OCI-LY7 (cell line): ENCODE data around the gene CENPP. TPM values are rescaled to one million over a fixed set of nuclear protein-coding genes. Genes with fewer than 3 reads are reported as not detected.

Experiments
- BruUV-seq: library from RNA; stranded (reverse); fragments of 400-500 nt; replicated peaks from 2 replicates; lab custom pipeline; 2021; lab: Mats Ljungman, UMichigan
- CTCF ChIA-PET: fragments of 300-600 bp; sonication (Branson Sonifier 250); formaldehyde crosslinking; loops from one replicate; lab custom pipeline; 2022; ENCODE audit warnings: antibody characterized with exemption; ENCODE audit not compliant: unreplicated experiment; lab: Charles Lee
- POLR2A ChIA-PET: fragments of 300-600 bp; sonication (Branson Sonifier 250); formaldehyde crosslinking; loops from one replicate; lab custom pipeline; 2022; ENCODE audit warnings: antibody characterized with exemption; lab: Charles Lee
- DNase-seq: peaks from one replicate; pipeline ENCODE4 v3.0.0-alpha.2; 2015; ENCODE audit warnings: low spot score
- H2AFZ ChIP-seq: fragments of 200-600 bp; sonication (generic), shearing (Covaris generic); 2 replicates; pipeline ENCODE4 v1.6.1; 2014; ENCODE audit warnings: mild to moderate bottlenecking, antibody characterized with exemption, low read length, moderate library complexity
- H3K27ac ChIP-seq: fragments of 200-600 bp; sonication (generic); 2 replicates; pipeline ENCODE4 v1.5.1; 2014; ENCODE audit warnings: mixed run types, low read depth, mild to moderate bottlenecking, moderate library complexity, low read length, inconsistent platforms; ENCODE audit not compliant: poor library complexity, severe bottlenecking
- H3K36me3 ChIP-seq: fragments of 200-600 bp; sonication (generic); 2 replicates; pipeline ENCODE4 v1.6.1; 2014; ENCODE audit warnings: mild to moderate bottlenecking, antibody characterized with exemption, low read length, moderate library complexity, mixed read lengths; ENCODE audit not compliant: insufficient read depth
- H3K4me1 ChIP-seq: fragments of 200-600 bp; sonication (generic); 2 replicates; pipeline ENCODE4 v1.5.1; 2014; ENCODE audit warnings: mild to moderate bottlenecking, low read length; ENCODE audit not compliant: insufficient read depth, poor library complexity, severe bottlenecking
- H3K4me2 ChIP-seq: fragments of 200-600 bp; sonication (generic); 2 replicates; pipeline ENCODE4 v1.6.1; 2014; ENCODE audit warnings: mild to moderate bottlenecking, low read length
- H3K4me3 ChIP-seq: fragments of 200-600 bp; sonication (generic); 2 replicates; pipeline ENCODE4 v1.5.1; 2014; ENCODE audit warnings: mild to moderate bottlenecking, low read depth, low read length; ENCODE audit not compliant: poor library complexity, severe bottlenecking
- H3K79me2 ChIP-seq: fragments of 200-600 bp; sonication (generic); 2 replicates; pipeline ENCODE4 v1.6.1; 2016; ENCODE audit warnings: low read depth, mild to moderate bottlenecking, low read length, moderate library complexity, mixed read lengths; ENCODE audit not compliant: insufficient read depth
- H3K9me2 ChIP-seq: fragments of 200-600 bp; sonication (generic); 2 replicates; pipeline ENCODE4 v1.6.1; 2016; ENCODE audit warnings: mild to moderate bottlenecking, low read length, mixed read lengths; ENCODE audit not compliant: insufficient read depth
- H3K9me3 ChIP-seq: fragments of 200-600 bp; sonication (generic); 2 replicates; pipeline ENCODE4 v1.6.1; 2014; ENCODE audit warnings: mild to moderate bottlenecking, mixed run types, low read length, mixed read lengths
- H4K20me1 ChIP-seq: fragments of 200-600 bp; sonication (generic); 2 replicates; pipeline ENCODE4 v1.6.1; 2014; ENCODE audit warnings: mild to moderate bottlenecking, antibody characterized with exemption, low read length, moderate library complexity, mixed read lengths; ENCODE audit not compliant: insufficient read depth
- EZH2phosphoT487 ChIP-seq: fragments of 200-600 bp; sonication (generic); IDR thresholded peaks from 2 replicates; pipeline ENCODE4 v1.6.1; 2018; ENCODE audit warnings: low read depth, borderline replicate concordance, mild to moderate bottlenecking, mixed run types, antibody characterized with exemption, low read length, moderate library complexity, mixed read lengths
- intact Hi-C: fragments of 100-400 bp; cut with micrococcal nuclease; formaldehyde crosslinking; loops from one replicate; pipeline ENCODE4 v1.10.0; 2022; ENCODE audit not compliant: unreplicated experiment
- total RNA-seq, 2 experiments: library from RNA; depleted of rRNA in 1 of 2; stranded (reverse); fragments of >200 nt in 1 of 2; shearing (Covaris generic) in 1 of 2; gene quantifications; 2 replicates each; pipeline ENCODE4 v1.2.3, GENCODE V29; 2014 to 2022
- TF ChIP-seq, protein P1 (sequence below): fragments of 200-600 bp; sonication (generic); conservative IDR thresholded peaks from 2 replicates; pipeline ENCODE4 v1.5.1; 2014; ENCODE audit warnings: mild to moderate bottlenecking, antibody characterized with exemption, low read length, moderate library complexity, mixed read lengths

CENPP gene
- total RNA-seq, 2 experiments from 2014 or later: 25.4 to 30.9 TPM

DNA sequence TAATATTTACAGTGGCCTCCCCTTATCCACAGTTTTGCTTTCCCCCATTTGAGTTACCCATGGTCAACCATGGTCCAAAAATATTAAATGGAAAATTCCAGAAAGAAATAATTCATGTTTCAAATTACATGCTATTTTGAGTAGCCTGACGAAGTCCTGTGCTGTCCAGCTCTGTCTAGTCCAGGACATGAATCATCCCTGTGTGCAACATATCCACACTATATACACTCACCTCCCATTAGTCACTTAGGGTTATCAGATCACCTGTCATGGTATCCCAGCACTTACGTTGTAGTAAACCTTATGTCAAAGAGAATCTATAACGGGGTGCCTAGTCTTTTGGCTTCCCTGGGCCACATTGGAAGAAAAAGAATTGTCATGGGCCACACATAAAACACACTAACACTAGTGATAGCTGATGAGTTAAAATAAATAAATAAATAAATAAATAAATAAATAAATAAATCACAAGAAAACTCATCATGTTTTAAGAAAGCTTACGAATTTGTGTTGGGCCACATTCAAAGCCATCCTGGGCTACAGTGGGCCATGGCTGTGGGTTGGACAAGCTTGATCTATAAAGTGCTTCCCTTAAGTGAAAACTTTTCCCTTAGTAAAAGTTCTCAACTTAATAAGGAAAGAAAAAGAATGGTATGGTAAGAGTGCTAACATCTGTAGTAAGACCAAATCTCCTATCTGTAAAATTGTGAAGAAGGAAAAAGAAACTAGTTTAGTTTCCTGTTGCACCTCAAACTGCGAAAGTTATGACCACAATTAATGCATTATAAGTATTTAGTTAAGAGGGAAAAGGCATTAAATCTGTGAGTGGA, 114.4 kb downstream of the CENPP start:
- Histone ChIP-seq H3K4me1 (no peaks in the 10 kb centered on the region), H3K79me2 (no peaks in the 10 kb centered on the region), H3K9me3 (no peaks in the 10 kb centered on the region), H2AFZ (no peak overlapping the region), H3K4me2 (no peak overlapping the region), H3K9me2 (no peaks in the 10 kb centered on the region), H3K36me3 (no peaks in the 10 kb centered on the region), H4K20me1 (no peaks in the 10 kb centered on the region), H3K4me3 (no peak overlapping the region), H3K27ac (no peak overlapping the region)
- TF ChIP-seq EZH2phosphoT487: no peak
- TF ChIP-seq, protein P1, sequence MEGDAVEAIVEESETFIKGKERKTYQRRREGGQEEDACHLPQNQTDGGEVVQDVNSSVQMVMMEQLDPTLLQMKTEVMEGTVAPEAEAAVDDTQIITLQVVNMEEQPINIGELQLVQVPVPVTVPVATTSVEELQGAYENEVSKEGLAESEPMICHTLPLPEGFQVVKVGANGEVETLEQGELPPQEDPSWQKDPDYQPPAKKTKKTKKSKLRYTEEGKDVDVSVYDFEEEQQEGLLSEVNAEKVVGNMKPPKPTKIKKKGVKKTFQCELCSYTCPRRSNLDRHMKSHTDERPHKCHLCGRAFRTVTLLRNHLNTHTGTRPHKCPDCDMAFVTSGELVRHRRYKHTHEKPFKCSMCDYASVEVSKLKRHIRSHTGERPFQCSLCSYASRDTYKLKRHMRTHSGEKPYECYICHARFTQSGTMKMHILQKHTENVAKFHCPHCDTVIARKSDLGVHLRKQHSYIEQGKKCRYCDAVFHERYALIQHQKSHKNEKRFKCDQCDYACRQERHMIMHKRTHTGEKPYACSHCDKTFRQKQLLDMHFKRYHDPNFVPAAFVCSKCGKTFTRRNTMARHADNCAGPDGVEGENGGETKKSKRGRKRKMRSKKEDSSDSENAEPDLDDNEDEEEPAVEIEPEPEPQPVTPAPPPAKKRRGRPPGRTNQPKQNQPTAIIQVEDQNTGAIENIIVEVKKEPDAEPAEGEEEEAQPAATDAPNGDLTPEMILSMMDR: no peak
- CTCF ChIA-PET: no interaction called here
- intact Hi-C loops: loop anchor here (5.0 kb wide), 1 partner anchor 298 kb away; no protein-coding TSS in a partner anchor
- DNase-seq: no peak
- BruUV-seq: no TSS peak
- POLR2A ChIA-PET: interaction anchor here (1.1 kb wide), 1 partner anchor 55 kb away, joined by 3 read pairs; no protein-coding TSS in a partner anchor

DNA sequence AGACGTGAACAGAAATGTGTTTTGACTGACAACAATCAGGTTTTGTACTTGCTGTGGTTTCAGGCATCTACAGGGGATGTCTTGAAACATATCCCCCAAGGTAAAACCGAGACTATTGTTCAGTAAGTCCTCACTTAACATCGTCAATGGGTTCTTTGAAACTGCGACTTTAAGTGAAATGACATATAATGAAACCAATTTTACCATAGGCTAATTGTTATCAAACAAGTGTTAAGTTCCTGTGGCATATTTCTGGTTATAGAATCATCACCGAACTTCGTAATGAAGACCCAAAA, 114.9 kb downstream of the CENPP start:
- Histone ChIP-seq H3K79me2 (no peaks in the 10 kb centered on the region), H3K4me2 (no peak overlapping the region), H3K4me3 (no peak overlapping the region), H3K36me3 (no peaks in the 10 kb centered on the region), H3K27ac (no peak overlapping the region), H3K9me3 (no peaks in the 10 kb centered on the region), H3K9me2 (no peaks in the 10 kb centered on the region), H2AFZ (no peak overlapping the region), H3K4me1 (no peaks in the 10 kb centered on the region), H4K20me1 (no peaks in the 10 kb centered on the region)
- CTCF ChIA-PET: no interaction called here
- intact Hi-C loops: no loop called here
- POLR2A ChIA-PET: no interaction called here
- no TSS peak for BruUV-seq
- no peak for TF ChIP-seq EZH2phosphoT487
- TF ChIP-seq, protein P1: no peak
- no peak for DNase-seq

DNA sequence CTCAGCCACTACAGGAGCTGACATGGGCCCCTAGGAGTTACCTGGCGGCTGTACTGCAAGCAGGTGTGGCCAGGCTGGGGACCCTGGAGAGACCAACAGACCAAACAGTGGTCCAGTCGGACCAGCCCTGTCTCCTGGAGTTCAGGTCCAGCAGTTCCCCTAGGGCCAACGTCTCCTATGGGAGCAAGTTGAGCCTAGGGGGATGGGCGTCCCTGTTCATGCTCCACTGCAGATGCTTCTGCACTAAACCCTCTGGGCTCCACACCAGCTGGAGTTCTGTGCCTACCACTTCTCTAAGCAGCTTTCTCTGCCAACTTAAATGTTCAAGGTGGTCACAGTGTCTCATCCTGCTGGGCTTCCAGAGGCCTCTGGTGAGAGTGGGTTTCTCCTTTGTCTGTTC, 119.1 kb downstream of the CENPP start:
- Histone ChIP-seq H4K20me1 (no peaks in the 10 kb centered on the region), H3K79me2 (no peaks in the 10 kb centered on the region), H3K36me3 (no peaks in the 10 kb centered on the region), H3K27ac (no peak overlapping the region), H3K4me1 (no peaks in the 10 kb centered on the region), H2AFZ (no peak overlapping the region), H3K9me3 (no peaks in the 10 kb centered on the region), H3K9me2 (no peaks in the 10 kb centered on the region), H3K4me2 (no peak overlapping the region), H3K4me3 (no peak overlapping the region)
- intact Hi-C loops: no loop called here
- DNase-seq: no peak
- no TSS peak for BruUV-seq
- ChIA-PET CTCF (no interaction called here), POLR2A (interaction anchor here (0.6 to 0.9 kb wide), 3 partner anchors 9 to 213 kb away, joined by 3 read pairs; no protein-coding TSS in a partner anchor)
- TF ChIP-seq EZH2phosphoT487: no peak
- TF ChIP-seq, protein P1: no peak
